Ovary (tissue), 3 donors: ENCODE measurements around the gene AGPAT2.

Experiments
- EP300 ChIP-seq: sonication (generic); formaldehyde crosslinking; IDR thresholded peaks from one replicate; pipeline ENCODE4 v1.6.1; 2017; ENCODE audit warnings: antibody characterized with exemption
- POLR2A ChIP-seq: fragments of 450-650 bp; IDR thresholded peaks from one replicate; pipeline ENCODE4 v1.6.1; 2017; ENCODE audit warnings: antibody characterized with exemption, mild to moderate bottlenecking, moderate library complexity
- TF ChIP-seq, protein P1 (sequence below), 3 donors: fragments of 450-650 bp in 2 of 3; fragments of 200-600 bp in 1 of 3; IDR thresholded peaks; one replicate each; pipeline versions ENCODE4 v1.5.1 to v1.8.0; 2016 to 2022; ENCODE audit warnings: antibody characterized with exemption in 3 of 3, mild to moderate bottlenecking in 1 of 3
- donor health status: DM: no; HTN: no; CAD: no.

- TF ChIP-seq, protein P1, sequence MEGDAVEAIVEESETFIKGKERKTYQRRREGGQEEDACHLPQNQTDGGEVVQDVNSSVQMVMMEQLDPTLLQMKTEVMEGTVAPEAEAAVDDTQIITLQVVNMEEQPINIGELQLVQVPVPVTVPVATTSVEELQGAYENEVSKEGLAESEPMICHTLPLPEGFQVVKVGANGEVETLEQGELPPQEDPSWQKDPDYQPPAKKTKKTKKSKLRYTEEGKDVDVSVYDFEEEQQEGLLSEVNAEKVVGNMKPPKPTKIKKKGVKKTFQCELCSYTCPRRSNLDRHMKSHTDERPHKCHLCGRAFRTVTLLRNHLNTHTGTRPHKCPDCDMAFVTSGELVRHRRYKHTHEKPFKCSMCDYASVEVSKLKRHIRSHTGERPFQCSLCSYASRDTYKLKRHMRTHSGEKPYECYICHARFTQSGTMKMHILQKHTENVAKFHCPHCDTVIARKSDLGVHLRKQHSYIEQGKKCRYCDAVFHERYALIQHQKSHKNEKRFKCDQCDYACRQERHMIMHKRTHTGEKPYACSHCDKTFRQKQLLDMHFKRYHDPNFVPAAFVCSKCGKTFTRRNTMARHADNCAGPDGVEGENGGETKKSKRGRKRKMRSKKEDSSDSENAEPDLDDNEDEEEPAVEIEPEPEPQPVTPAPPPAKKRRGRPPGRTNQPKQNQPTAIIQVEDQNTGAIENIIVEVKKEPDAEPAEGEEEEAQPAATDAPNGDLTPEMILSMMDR (IDR thresholded peaks at IDR 0.05), result no peak
- TF ChIP-seq POLR2A (no peak), EP300 (no peak)
These were observed 7.8 kb downstream of the AGPAT2 start for GRCh38 chr9:136679431-136679941.
